D721Med (cell line): ENCODE measurements around the gene NEK8.

Experiments
- DNase-seq: peaks from one replicate; pipeline ENCODE4 v3.0.0; 2011; ENCODE audit warnings: low spot score; ENCODE audit not compliant: insufficient read length
- FAIRE-seq: peaks from 2 replicates; lab custom pipeline; 2011; peaks lifted over from hg19 to GRCh38; lab: Jason Lieb, UNC
- TF ChIP-seq, protein P1 (sequence below): IDR thresholded peaks from 2 replicates; pipeline ENCODE4 v1.5.1; 2012; ENCODE audit warnings: mild to moderate bottlenecking, control low read depth; ENCODE audit not compliant: insufficient read depth; ENCODE audit errors: missing control alignments

The NEK8 gene

DNA sequence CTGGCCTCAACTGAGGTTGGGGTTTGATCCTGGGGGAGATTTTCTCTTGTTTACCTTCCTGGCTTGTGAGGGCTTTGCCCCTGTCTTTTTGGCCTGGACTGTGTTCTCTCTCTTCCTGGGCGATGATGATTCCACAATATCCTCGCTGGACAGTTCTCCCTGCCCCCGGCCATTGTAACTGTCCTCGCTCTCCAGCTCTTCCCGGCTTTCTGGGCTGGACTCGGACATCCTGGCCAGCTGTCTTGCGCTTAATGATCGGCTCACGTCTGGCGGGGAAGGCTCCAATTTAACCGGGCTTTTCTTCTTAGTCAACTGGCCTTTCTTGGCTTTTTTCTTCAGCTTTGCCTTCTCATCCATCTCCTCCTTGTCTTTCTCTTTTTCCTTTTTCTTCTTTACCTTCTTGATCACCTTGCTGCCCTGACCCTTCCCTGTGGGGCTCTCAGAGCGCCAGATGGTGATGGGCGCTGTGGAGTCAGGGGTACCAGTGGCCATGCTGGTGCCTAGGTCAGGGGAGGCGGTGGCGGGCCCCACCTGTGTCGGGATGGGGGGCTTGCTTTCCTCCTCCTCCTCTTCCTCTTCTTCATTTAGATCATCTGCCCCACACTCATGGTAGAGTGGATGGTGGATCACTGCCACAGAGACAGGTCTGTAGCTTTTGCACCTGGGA lies 24.9 kb upstream of the NEK8 start:
- DNase-seq (no peak), FAIRE-seq (no peak)
- TF ChIP-seq, protein P1, sequence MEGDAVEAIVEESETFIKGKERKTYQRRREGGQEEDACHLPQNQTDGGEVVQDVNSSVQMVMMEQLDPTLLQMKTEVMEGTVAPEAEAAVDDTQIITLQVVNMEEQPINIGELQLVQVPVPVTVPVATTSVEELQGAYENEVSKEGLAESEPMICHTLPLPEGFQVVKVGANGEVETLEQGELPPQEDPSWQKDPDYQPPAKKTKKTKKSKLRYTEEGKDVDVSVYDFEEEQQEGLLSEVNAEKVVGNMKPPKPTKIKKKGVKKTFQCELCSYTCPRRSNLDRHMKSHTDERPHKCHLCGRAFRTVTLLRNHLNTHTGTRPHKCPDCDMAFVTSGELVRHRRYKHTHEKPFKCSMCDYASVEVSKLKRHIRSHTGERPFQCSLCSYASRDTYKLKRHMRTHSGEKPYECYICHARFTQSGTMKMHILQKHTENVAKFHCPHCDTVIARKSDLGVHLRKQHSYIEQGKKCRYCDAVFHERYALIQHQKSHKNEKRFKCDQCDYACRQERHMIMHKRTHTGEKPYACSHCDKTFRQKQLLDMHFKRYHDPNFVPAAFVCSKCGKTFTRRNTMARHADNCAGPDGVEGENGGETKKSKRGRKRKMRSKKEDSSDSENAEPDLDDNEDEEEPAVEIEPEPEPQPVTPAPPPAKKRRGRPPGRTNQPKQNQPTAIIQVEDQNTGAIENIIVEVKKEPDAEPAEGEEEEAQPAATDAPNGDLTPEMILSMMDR = no peak

DNA sequence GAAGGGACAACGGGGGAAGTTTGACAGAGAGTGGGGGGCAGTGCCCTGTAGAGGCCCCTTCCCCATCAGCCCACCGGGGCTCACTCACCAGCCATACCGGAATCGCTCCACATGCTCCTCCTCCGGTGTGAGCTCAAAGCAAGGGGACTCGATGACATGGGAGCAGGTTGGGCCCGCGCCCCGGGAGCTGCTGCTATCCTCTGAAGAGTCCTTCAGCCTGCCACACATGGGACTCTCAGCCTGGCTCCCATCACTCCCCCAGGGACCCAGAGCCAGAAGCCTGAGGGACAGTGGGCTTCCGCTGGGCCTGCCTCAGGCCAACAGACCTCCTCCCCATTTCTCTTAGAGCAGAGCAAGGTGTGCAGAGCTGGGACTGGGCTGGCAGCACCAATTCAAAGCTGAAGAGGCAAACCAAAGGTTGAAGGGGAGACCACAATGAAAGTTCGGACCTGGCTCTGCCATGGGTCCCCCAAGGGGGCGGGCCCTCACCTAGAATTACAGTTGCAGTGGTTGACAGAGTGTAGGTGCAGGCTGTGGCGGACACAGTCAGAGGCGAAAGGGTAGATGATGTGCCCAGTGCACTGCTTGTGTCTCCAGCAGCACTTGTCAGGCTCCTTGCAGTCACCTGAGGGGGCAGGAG lies 24.2 kb upstream of the NEK8 start:
- FAIRE-seq (no peak), DNase-seq (no peak)
- TF ChIP-seq, protein P1 = no peak

DNA sequence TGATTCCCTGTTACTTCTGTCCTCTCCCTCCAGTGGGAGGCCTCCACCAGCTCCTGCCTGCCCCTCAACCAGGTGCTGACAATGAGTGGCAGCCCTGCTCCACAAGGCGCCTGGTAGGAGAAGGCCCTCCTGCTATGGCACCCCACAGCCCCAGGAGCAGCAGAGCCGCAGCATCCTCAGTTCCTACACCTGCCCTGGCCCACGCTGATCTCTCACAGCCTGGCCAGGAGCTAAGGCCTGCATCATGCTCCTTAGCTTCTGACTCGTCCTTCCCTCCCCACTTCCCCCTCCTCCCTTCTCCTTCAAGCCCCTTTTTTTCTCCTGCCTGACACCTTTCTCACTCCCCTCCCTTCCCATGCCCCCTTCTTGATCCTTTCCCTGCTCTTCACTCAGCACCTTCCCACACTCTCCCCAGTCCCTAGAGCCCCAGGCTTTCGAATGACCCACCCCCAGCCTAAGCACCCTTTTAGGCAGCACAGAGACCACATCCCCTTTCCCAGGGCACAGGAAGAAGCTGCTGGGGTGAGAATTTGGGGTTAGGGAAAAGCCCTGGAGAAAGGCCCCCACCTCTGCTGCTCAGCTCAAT lies 23.4 kb upstream of the NEK8 start:
- DNase-seq (no peak), FAIRE-seq (no peak)
- TF ChIP-seq, protein P1 = no peak

DNA sequence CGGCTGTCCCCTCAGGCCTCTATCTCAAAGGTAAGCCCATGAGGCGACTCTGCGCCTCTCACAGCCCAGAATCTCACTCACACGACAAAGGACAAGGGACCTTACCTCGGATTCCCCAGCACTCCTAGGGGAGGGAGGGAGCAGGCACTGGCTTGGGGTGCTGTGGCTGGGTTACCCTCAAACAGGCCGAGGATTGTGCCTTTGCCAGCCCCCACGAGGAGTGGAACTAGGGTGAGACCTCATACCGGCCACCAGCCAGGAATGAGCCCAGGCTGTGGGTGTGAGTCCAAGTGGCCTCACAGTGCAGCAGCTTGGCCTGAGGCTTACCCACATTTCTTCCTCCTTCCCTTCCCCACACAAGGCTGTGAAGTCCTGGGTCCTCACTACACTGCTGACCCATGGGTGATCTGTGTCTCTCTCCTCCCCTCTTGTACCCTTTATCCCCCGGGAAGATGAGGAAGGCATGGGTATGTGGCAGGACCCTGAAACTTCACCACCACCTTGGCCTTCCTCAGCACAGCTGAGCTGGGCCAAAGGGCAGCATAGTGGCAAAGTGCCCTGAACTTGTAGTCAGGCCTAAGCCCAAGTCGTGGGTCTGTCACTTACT lies 22.8 kb upstream of the NEK8 start:
- DNase-seq (no peak), FAIRE-seq (no peak)
- TF ChIP-seq, protein P1 = no peak

DNA sequence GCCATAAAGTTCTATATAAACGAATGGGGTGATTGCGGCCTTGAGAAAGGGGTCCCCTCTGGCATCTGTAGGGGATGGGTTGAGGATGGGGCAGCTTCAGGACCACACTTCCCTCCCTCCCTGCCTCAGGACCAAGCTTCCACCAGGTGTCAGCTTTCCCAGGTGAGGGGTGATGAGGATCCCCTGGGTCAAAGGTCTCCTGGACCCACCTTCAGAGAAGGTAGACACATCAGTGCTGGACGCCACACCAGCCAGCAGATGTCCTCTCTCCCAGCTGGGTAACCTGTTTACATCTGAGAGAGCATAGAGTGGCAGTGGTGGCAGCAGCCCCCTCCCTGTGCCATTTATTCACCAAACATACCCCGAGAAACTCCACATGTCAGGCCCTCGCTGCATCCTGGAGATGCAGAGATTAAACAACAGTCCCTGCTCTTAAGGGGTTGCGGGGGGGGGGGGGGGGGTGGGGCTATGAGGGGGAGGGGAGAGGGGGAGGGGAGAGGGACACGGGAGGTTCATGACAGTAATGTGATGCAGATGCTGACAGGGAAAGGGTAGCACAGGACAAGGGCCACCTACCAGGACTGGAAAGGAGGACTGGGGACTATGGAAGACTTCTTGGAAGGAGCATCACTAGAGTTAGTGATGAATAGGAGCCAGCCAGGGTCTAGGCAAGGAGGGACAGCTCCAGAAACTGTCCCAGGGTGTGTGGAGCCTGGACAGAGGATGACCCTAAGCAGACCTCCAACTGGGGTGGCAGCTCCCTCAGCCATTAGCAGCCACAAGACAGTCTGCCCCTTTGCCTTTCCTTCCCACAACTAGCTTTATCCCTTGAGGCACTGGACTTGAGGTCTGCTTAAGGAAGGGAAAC lies 21.9 kb upstream of the NEK8 start:
- FAIRE-seq (no peak), DNase-seq (no peak)

DNA sequence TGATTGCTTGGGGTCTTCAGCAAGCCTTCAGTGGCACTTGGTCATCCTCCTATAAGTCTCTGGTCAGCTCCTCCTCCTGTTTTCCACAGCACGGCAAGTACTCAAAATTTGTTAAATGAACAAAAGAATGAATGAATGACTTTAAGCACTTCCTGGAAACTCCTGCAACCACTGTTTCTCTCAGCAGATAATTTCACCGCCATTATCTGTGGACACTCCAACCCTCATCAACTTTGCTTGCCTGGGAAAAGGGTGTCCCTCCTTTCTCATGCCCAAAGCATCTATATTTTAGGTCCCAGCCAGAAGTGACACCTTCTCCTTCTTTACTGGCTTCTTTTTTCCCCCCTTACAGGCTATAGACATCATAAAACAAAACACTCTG lies 21.3 kb upstream of the NEK8 start:
- no peak for DNase-seq
- FAIRE-seq = no peak
- TF ChIP-seq, protein P1 = no peak

More for the DNA sequence above, 21.9 kb upstream of the NEK8 start:
- TF ChIP-seq, protein P1 = no peak
